Measurements from ENCODE around the gene ACVR1B.

Gene ACVR1B

GRCh38 chr12:51951199-51951842, at the start of gene ACVR1B:
Gene ACVR1B (plus strand): TSS chr12:51951699. CDS start chr12:51951744, 45 bp downstream.
- FAIRE-seq: no peak

GRCh38 chr12:51901881-51902280, 49.6 kb upstream of the ACVR1B start:
- DNase-seq (ENCODE audit: insufficient read length, low spot score) (no peak), FAIRE-seq (no peak)

More at GRCh38 chr12:51951199-51951842, at the start of gene ACVR1B:
- peak; percentile 83 for DNase-seq (ENCODE audit: insufficient read length, low spot score)

- FAIRE-seq (no peak), DNase-seq (ENCODE audit: insufficient read length, low spot score) (no peak)
Observed at GRCh38 chr12:51904951-51905470, 46.5 kb upstream of the ACVR1B start.

GRCh38 chr12:51905471-51906429, 45.7 kb upstream of the ACVR1B start:
- DNase-seq (ENCODE audit: insufficient read length, low spot score): no peak
- no peak for FAIRE-seq

GRCh38 chr12:51906430-51907082, 44.9 kb upstream of the ACVR1B start:
- no peak for DNase-seq (ENCODE audit: insufficient read length, low spot score)
- FAIRE-seq: no peak

- no peak for DNase-seq (ENCODE audit: insufficient read length, low spot score)
- FAIRE-seq: no peak
Observed at GRCh38 chr12:51907083-51907855, 44.2 kb upstream of the ACVR1B start, which contains the start of gene ACVRL1. Gene ACVRL1 (plus strand): TSS chr12:51907504. CDS start chr12:51912475, 4,971 bp downstream.

- DNase-seq (ENCODE audit: insufficient read length, low spot score) (no peak), FAIRE-seq (no peak)
Observed at GRCh38 chr12:51907856-51908425, 43.6 kb upstream of the ACVR1B start.

- DNase-seq (ENCODE audit: insufficient read length, low spot score) (no peak), FAIRE-seq (no peak)
Observed at GRCh38 chr12:51908876-51909592, 42.5 kb upstream of the ACVR1B start.

- FAIRE-seq (no peak), DNase-seq (ENCODE audit: insufficient read length, low spot score) (no peak)
Observed at GRCh38 chr12:51910168-51910567, 41.3 kb upstream of the ACVR1B start.

- no peak for DNase-seq (ENCODE audit: insufficient read length, low spot score)
- no peak for FAIRE-seq
Observed at GRCh38 chr12:51910691-51911090, 40.8 kb upstream of the ACVR1B start.

GRCh38 chr12:51911307-51911706, 40.2 kb upstream of the ACVR1B start:
- no peak for FAIRE-seq
- no peak for DNase-seq (ENCODE audit: insufficient read length, low spot score)

GRCh38 chr12:51911788-51912711, 39.4 kb upstream of the ACVR1B start:
- FAIRE-seq: no peak
- DNase-seq (ENCODE audit: insufficient read length, low spot score): no peak

GRCh38 chr12:51913071-51914033, 38.1 kb upstream of the ACVR1B start:
- FAIRE-seq (no peak), DNase-seq (ENCODE audit: insufficient read length, low spot score) (no peak)

- DNase-seq (ENCODE audit: insufficient read length, low spot score) (no peak), FAIRE-seq (no peak)
Observed at GRCh38 chr12:51914034-51914923, 37.2 kb upstream of the ACVR1B start.

GRCh38 chr12:51915003-51915625, 36.4 kb upstream of the ACVR1B start:
- no peak for DNase-seq (ENCODE audit: insufficient read length, low spot score)
- no peak for FAIRE-seq

GRCh38 chr12:51915951-51916350, 35.5 kb upstream of the ACVR1B start:
- FAIRE-seq: no peak

More at GRCh38 chr12:51915951-51916350, 35.5 kb upstream of the ACVR1B start:
- no peak for DNase-seq (ENCODE audit: insufficient read length, low spot score)

Data from GM19239 (cell line).